ENCODE measurements around the gene WFDC10A. TPM values are rescaled to one million over a fixed set of nuclear protein-coding genes. Genes with fewer than 3 reads are reported as not detected.

WFDC10A gene
- total RNA-seq, 1 donor = not detected

Other genes with a start within 250 kb of the WFDC10A start
- gene DBNDD2, start 221.4 kb upstream of the WFDC10A start, total RNA-seq = 6.6 TPM
- gene PIGT, start 213.6 kb upstream of the WFDC10A start, total RNA-seq = 57.9 TPM
- not detected for gene WFDC2, start 160.0 kb upstream of the WFDC10A start, total RNA-seq
- not detected for gene SPINT3, start 114.1 kb upstream of the WFDC10A start, total RNA-seq
- not detected for gene WFDC6, start 90.3 kb upstream of the WFDC10A start, total RNA-seq
- not detected for gene EPPIN, start 82.3 kb upstream of the WFDC10A start, total RNA-seq
- not detected for gene WFDC8, start 50.5 kb upstream of the WFDC10A start, total RNA-seq
- not detected for gene WFDC9, start 1.5 kb downstream of the WFDC10A start, total RNA-seq
- not detected for gene WFDC11, start 40.5 kb downstream of the WFDC10A start, total RNA-seq
- gene WFDC13, start 72.3 kb downstream of the WFDC10A start, total RNA-seq = not detected
- gene WFDC10B, start 75.3 kb downstream of the WFDC10A start, total RNA-seq = not detected
- gene SPINT4, start 92.6 kb downstream of the WFDC10A start, total RNA-seq = not detected
- gene WFDC3, start 162.1 kb downstream of the WFDC10A start, total RNA-seq = not detected
- 4.4 TPM for gene DNTTIP1, start 162.2 kb downstream of the WFDC10A start, total RNA-seq
- gene UBE2C, start 182.9 kb downstream of the WFDC10A start, total RNA-seq = 1.6 TPM
- gene TNNC2, start 197.6 kb downstream of the WFDC10A start, total RNA-seq = 0.73 TPM
- 5.7 TPM for gene SNX21, start 204.1 kb downstream of the WFDC10A start, total RNA-seq
- 13.9 TPM for gene ACOT8, start 227.7 kb downstream of the WFDC10A start, total RNA-seq
- 0.63 TPM for gene ZSWIM3, start 227.9 kb downstream of the WFDC10A start, total RNA-seq

Data from mononuclear cell (primary cell).